AG09319 (cell line): Measurements from ENCODE around the gene TLR6.

ENCODE experiments used
- DNase-seq: peaks from one replicate; pipeline ENCODE4 v3.0.0-alpha.2; 2010; ENCODE audit warnings: low read depth; ENCODE audit errors: extremely low read depth
- CTCF ChIP-seq: IDR thresholded peaks from 2 replicates; pipeline ENCODE4 v1.5.1; 2011; ENCODE audit warnings: low read depth, mild to moderate bottlenecking, inconsistent platforms, low read length, moderate library complexity

TLR6 gene

GRCh38 chr4:38866973-38867477 lies 10.4 kb upstream of the TLR6 start:
- DNase-seq, result no peak
- TF ChIP-seq CTCF, result no peak

- no peak for TF ChIP-seq CTCF
- DNase-seq, result no peak
These were observed 8.8 kb upstream of the TLR6 start for GRCh38 chr4:38865445-38865844.

- TF ChIP-seq CTCF, result no peak
- no peak for DNase-seq
These were observed 5.2 kb upstream of the TLR6 start for GRCh38 chr4:38861791-38862190.

GRCh38 chr4:38860788-38861424 lies 4.3 kb upstream of the TLR6 start:
- TF ChIP-seq CTCF, result peak; percentile 66
- DNase-seq, result no peak

- no peak for DNase-seq
These were observed 2.9 kb upstream of the TLR6 start for GRCh38 chr4:38859501-38859900.

GRCh38 chr4:38858097-38858420 lies 1.4 kb upstream of the TLR6 start:
- no peak for DNase-seq
- no peak for TF ChIP-seq CTCF

More at GRCh38 chr4:38859501-38859900, 2.9 kb upstream of the TLR6 start:
- TF ChIP-seq CTCF, result no peak

- no peak for DNase-seq
- no peak for TF ChIP-seq CTCF
These were observed 908 bp upstream of the TLR6 start for GRCh38 chr4:38857354-38858096.
